SU-DHL-6 (cell line): ENCODE results near the gene VIM.

Experiments
- CTCF ChIP-seq: fragments of 200-600 bp; sonication (generic); IDR thresholded peaks from one replicate; pipeline ENCODE4 v1.5.1; 2017; ENCODE audit warnings: antibody characterized with exemption, mild to moderate bottlenecking, low read length, moderate library complexity; ENCODE audit not compliant: insufficient read depth, poor library complexity, severe bottlenecking
- EZH2phosphoT487 ChIP-seq: fragments of 200-600 bp; sonication (generic), shearing (Covaris generic); conservative IDR thresholded peaks from 2 replicates; pipeline ENCODE4 v1.6.1; 2018; ENCODE audit warnings: mild to moderate bottlenecking, antibody characterized with exemption, low read length, moderate library complexity, mixed read lengths

- TF ChIP-seq CTCF (no peak), EZH2phosphoT487 (no peak)
These were observed 16.8 kb downstream of the VIM start for GRCh38 chr10:17244700-17245365.
